Kidney epithelial cell (primary cell): ENCODE results near the gene CCNG1. TPM values are rescaled to one million over a fixed set of nuclear protein-coding genes. Genes with fewer than 3 reads are reported as not detected.
"Not testable (repeated sequence)": the region's sequence is repeated elsewhere in the genome, so short reads cannot be mapped to it uniquely, and the experiment has no call there.

Experiments
- DNase-seq: peaks from one replicate; pipeline ENCODE4 v3.0.0-alpha.2; 2010; ENCODE audit warnings: low read depth
- H3K27me3 ChIP-seq: 2 replicates; pipeline ENCODE4 v1.6.0; 2011; ENCODE audit warnings: low read length; ENCODE audit not compliant: control insufficient read depth, insufficient read depth
- H3K36me3 ChIP-seq: 2 replicates; pipeline ENCODE4 v1.5.1; 2011; ENCODE audit warnings: low read length; ENCODE audit not compliant: control insufficient read depth, insufficient read depth
- H3K4me3 ChIP-seq: 2 replicates; pipeline ENCODE4 v1.5.1; 2011; ENCODE audit warnings: low read depth, mild to moderate bottlenecking, control low read depth, low read length
- total RNA-seq: library from RNA; depleted of rRNA; stranded (reverse); fragments of >200 nt; gene quantifications from 2 replicates; pipeline ENCODE4 v1.2.3, GENCODE V29; 2015
- TF ChIP-seq, protein P1 (sequence below): IDR thresholded peaks from 2 replicates; pipeline ENCODE4 v1.5.1; 2011; ENCODE audit warnings: mild to moderate bottlenecking, moderate library complexity, low read length, control low read depth, inconsistent platforms; ENCODE audit not compliant: insufficient read depth, poor library complexity, severe bottlenecking

CCNG1 gene, protein sequence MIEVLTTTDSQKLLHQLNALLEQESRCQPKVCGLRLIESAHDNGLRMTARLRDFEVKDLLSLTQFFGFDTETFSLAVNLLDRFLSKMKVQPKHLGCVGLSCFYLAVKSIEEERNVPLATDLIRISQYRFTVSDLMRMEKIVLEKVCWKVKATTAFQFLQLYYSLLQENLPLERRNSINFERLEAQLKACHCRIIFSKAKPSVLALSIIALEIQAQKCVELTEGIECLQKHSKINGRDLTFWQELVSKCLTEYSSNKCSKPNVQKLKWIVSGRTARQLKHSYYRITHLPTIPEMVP
- total RNA-seq, result 191 and 206 TPM in 2 replicates

DNA sequence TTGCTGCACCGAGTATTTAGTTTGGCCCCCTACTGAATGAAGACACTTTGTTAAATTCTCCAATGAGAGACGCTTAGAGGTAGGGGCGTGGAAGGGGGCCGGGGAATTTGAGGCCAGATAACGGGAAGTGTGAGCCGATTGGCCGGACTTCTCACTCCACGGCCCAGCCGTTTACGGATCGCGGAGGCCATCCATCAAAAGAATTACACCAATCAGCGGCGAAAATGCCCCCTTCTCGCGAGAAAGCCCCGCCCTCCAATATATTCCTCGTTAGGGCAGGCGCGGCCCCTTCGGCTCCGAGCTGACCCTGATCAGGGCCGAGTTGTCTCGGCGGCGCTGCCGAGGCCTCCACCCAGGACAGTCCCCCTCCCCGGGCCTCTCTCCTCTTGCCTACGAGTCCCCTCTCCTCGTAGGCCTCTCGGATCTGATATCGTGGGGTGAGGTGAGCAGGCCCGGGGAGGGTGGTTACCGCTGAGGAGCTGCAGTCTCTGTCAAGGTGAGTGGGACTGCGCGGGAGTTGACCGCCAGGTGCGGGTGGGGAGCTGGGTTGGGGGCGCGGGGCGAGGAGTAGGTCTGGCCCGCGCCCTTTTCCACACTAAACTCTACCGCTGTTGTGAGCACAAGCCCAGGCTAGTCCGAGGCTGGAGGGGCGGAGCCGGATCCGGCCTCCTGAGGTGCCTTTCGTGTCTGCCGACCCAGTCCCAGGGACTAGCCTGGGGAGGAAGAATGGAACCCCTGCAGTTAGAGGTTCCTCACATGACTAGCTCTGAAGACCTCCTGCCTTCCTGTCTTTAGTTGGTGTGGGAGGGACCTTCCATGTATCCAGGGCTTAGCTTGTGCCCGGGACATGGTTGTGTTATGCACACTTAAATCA, at the start of gene CCNG1:
TSS of gene CCNG1 (plus strand) at position 287 of the 874 bp plus-strand sequence. CDS start 1,662 bp downstream, outside the sequence.
- peak within 1 kb of the TSS; percentile 71 for H3K4me3 ChIP-seq
- peak; percentile 88 for DNase-seq
- TF ChIP-seq, protein P1, sequence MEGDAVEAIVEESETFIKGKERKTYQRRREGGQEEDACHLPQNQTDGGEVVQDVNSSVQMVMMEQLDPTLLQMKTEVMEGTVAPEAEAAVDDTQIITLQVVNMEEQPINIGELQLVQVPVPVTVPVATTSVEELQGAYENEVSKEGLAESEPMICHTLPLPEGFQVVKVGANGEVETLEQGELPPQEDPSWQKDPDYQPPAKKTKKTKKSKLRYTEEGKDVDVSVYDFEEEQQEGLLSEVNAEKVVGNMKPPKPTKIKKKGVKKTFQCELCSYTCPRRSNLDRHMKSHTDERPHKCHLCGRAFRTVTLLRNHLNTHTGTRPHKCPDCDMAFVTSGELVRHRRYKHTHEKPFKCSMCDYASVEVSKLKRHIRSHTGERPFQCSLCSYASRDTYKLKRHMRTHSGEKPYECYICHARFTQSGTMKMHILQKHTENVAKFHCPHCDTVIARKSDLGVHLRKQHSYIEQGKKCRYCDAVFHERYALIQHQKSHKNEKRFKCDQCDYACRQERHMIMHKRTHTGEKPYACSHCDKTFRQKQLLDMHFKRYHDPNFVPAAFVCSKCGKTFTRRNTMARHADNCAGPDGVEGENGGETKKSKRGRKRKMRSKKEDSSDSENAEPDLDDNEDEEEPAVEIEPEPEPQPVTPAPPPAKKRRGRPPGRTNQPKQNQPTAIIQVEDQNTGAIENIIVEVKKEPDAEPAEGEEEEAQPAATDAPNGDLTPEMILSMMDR, result no peak

DNA sequence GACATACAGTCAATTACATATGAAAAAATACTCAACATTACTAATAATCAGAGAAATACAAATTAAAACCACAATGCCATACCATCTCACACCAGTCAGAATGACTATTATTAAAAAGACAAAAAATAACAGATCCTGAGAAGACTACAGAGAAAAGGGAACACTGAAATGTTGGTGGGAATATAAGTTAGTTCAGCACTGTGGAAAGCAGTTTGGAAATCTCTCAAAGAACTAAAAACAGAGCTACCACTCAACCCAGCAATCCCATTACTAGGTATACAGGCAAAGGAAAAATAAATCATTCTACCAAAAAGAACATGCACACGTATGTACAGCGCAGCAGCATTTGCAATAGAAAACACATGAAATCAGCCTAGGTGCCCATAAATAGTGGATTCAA, 41.6 kb upstream of the CCNG1 start:
- DNase-seq, result no peak
- H3K4me3 ChIP-seq, result no peak overlapping the region
- no peaks in the 10 kb centered on the region for H3K36me3 ChIP-seq
- no peaks in the 10 kb centered on the region for H3K27me3 ChIP-seq
- TF ChIP-seq, protein P1, result no peak

More for the DNA sequence above, at the start of gene CCNG1:
- H3K27me3 ChIP-seq, result no peaks in the 10 kb centered on the region
- no peaks in the 10 kb centered on the region for H3K36me3 ChIP-seq

DNA sequence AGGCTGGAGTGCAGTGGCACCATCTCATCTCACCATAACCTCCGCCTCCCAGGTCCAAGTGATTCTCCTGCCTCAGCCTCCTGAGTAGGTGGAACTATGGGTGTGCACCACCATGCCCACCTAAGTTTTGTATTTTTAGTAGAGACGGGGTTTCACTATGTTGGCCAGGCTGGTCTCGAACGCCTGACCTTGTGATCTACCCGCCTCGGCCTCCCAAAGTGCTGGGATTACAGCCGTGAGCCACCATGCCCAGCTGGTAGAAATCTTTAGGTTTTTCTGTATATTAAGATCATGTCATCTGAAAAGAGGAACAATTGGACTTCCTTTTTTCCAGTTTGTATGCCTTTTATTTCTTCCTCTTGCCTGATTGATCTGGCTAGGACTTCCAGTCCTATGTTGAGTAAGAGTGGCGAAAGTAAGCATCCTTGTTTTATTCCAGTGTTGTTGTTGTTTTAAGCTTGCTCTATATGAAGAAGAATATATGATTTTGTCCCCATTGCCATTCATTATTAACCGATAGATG, 40.5 kb upstream of the CCNG1 start:
- not testable (repeated sequence) for H3K36me3 ChIP-seq

DNA sequence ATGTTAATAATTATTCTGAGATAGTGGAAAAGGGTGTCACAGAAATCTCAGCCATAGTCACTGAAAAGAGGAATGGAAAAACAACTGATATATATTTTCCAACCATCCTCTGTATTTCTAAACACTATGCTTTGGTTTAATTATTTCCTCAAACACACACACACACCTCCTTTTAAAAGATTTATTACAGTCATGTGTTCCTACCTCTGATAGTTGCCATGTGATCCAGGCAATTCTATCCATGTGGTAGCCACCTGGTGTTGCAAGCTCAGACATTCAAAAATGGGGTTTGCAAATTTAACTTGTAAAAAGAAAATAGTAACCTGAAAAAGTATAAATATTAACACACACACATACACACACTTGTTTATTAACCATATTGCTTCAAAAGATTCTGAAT, 40.0 kb upstream of the CCNG1 start:
- Histone ChIP-seq H3K27me3 (no peaks in the 10 kb centered on the region), H3K36me3 (no peaks in the 10 kb centered on the region), H3K4me3 (no peak overlapping the region)
- DNase-seq, result no peak
- TF ChIP-seq, protein P1, result no peak

More for the DNA sequence above, 40.5 kb upstream of the CCNG1 start:
- H3K27me3 ChIP-seq, DNase-seq, H3K4me3 ChIP-seq: not testable (repeated sequence)

DNA sequence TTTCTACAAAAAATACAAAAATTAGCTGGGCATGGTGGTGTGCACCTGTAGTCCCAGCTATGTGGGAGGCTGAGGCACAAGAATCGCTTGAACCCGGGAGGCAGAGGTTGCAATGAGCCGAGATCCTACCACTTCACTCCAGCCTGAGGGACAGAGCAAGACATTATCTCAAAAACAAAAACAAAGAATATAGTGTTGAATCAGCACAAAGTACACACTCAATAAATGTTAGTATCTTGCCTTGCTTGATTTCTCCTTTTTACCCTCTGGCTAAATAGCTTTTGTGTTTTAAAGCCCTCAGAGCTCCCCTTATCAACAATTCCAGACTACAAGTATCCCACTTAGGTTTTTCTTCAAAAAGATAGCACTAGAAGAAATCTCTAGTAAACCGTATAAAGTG, 37.5 kb upstream of the CCNG1 start:
- Histone ChIP-seq H3K36me3 (no peaks in the 10 kb centered on the region), H3K4me3 (no peak overlapping the region), H3K27me3 (no peaks in the 10 kb centered on the region)
- TF ChIP-seq, protein P1, result no peak
- DNase-seq, result no peak

DNA sequence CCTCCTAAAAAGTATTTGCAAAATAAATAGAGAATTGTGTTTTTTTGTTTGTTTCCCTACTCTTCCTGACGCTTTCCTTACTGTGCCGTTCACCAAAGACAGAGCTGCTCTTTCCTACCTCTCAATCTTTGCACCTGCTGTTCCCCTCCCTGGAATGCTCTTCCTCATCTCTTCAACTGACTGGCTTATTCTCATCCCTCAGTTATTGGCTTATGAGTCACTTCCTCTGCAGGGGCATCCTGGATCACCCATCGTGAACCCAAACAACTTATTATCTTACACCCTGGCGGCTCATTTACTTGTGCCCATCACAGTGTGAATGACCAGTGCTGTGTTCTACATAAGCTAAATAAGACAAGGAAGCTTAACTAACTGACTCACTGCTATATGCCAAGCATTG, 36.1 kb upstream of the CCNG1 start:
- no peak for DNase-seq
- Histone ChIP-seq H3K27me3 (no peaks in the 10 kb centered on the region), H3K36me3 (no peaks in the 10 kb centered on the region), H3K4me3 (no peak overlapping the region)
- TF ChIP-seq, protein P1, result no peak
